Ishikawa (cell line): ENCODE results near the gene STX10.

Source experiments
- CEBPB ChIP-seq: IDR thresholded peaks from 2 replicates; pipeline ENCODE4 v1.6.1; 2012
- RAD21 ChIP-seq: IDR thresholded peaks from 2 replicates; pipeline ENCODE4 v1.6.1; 2012; ENCODE audit warnings: low read depth
- TAF1 ChIP-seq: IDR thresholded peaks from 2 replicates; pipeline ENCODE4 v1.6.1; 2012; ENCODE audit warnings: low read depth, mild to moderate bottlenecking
- TCF12 ChIP-seq: IDR thresholded peaks from 2 replicates; pipeline ENCODE4 v1.6.1; 2012; ENCODE audit warnings: low read depth
- TF ChIP-seq, protein P1 (sequence below): IDR thresholded peaks from 2 replicates; pipeline ENCODE4 v1.6.1; 2012; ENCODE audit warnings: low read depth, mild to moderate bottlenecking
- TF ChIP-seq, protein P2 (sequence below): IDR thresholded peaks from 2 replicates; pipeline ENCODE4 v1.6.1; 2012

DNA sequence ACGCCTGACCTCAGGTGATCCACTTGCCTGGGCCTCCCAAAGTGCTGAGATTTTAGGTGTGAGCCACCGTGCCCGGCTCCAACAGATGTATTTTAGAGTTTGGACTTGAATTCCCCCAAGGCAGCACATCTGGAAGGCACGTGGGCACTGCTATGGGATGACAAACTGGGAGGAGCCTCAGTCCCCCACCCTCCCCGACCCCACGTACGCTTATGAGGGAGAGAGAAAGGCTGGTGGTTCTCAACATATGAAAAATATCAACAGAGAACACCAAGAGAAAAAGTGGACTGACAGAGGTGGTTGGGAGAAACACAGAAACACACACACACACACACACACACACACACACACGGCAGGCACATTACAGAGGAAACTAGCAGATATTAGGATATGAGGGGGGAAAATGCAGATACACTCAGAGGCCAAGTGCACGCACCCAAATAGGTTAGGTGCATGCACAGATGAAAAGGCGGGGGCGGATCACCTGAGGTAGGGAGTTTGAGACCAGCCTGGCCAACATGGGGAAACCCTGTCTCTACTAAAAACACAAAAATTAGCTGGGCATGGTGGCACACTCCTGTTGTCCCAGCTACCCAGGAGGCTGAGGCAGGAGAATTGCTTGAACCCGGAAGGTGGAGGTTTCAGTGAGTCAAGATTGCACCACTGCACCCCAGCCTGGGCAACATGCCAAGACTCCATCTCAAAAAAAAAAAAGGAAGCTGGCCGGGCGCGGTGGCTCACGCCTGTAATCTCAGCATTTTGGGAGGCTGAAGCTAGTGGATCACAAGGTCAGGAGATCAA lies 3.2 kb downstream of the STX10 start:
- TF ChIP-seq CEBPB, result no peak
- TF ChIP-seq, protein P1, sequence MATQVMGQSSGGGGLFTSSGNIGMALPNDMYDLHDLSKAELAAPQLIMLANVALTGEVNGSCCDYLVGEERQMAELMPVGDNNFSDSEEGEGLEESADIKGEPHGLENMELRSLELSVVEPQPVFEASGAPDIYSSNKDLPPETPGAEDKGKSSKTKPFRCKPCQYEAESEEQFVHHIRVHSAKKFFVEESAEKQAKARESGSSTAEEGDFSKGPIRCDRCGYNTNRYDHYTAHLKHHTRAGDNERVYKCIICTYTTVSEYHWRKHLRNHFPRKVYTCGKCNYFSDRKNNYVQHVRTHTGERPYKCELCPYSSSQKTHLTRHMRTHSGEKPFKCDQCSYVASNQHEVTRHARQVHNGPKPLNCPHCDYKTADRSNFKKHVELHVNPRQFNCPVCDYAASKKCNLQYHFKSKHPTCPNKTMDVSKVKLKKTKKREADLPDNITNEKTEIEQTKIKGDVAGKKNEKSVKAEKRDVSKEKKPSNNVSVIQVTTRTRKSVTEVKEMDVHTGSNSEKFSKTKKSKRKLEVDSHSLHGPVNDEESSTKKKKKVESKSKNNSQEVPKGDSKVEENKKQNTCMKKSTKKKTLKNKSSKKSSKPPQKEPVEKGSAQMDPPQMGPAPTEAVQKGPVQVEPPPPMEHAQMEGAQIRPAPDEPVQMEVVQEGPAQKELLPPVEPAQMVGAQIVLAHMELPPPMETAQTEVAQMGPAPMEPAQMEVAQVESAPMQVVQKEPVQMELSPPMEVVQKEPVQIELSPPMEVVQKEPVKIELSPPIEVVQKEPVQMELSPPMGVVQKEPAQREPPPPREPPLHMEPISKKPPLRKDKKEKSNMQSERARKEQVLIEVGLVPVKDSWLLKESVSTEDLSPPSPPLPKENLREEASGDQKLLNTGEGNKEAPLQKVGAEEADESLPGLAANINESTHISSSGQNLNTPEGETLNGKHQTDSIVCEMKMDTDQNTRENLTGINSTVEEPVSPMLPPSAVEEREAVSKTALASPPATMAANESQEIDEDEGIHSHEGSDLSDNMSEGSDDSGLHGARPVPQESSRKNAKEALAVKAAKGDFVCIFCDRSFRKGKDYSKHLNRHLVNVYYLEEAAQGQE, result no peak
- no peak for TF ChIP-seq RAD21
- no peak for TF ChIP-seq TAF1
- TF ChIP-seq, protein P2, sequence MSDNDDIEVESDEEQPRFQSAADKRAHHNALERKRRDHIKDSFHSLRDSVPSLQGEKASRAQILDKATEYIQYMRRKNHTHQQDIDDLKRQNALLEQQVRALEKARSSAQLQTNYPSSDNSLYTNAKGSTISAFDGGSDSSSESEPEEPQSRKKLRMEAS, result no peak
- TF ChIP-seq TCF12, result no peak
